GM12801 (cell line): ENCODE data around the gene HMBS.

Experiments
- CTCF ChIP-seq: IDR thresholded peaks from one replicate; pipeline ENCODE4 v1.5.1; 2011; ENCODE audit warnings: control low read depth; ENCODE audit not compliant: insufficient read length; ENCODE audit errors: extremely low read depth

Gene HMBS

DNA sequence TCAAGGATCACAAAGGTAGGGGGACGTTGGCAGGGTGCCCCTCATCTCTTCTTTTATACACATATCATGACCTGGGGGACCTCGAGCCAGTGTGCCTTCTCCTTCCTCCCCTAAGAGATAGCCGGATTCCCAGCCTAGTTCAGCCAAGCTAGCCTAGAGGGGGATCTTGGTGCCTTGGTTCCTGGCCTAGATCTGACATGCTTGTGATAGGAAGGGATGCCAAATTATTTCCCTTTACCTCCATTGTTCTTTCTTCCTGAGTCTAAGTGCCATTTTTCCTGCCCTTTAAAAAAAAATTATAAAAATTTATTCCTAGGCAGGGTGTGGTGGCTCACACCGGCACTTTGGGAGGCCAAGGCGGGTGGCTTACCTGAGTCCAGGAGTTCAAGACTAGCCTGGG, 29.7 kb downstream of the HMBS start:
- no peak for TF ChIP-seq CTCF

DNA sequence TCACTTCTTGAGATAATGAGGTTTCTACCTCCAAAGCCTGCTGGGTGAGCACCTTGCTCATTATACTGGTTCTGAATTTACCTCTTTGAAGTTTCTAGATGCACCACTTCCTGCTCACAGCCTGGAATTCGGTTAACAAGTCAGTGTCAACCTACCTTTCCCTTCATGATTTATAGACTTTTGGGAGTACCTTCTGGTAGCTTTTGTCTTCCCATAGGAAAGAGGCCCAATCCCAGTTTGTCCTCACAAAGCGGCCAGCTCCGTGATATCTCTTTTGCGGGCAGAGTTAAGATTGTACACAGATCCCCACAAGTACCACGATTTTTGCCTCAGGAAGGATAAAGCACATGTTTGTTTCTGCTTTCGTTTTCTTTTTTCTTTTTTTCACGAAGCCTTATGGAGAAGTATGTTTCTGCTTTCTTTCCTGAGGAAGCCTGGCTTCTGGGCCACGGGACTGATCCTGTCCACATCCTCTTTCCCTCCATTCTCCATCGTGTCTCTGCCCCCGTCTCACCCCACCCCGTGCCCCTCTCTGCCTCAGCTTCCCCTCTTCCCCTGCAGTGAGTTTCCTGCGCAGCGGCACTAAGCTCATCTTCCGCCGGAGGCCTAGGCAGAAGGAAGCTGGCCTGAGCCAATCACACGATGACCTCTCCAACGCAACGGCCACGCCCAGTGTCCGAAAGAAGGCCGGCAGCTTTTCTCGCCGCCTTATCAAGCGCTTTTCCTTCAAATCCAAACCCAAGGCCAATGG, 31.0 kb downstream of the HMBS start:
- TF ChIP-seq CTCF: no peak

DNA sequence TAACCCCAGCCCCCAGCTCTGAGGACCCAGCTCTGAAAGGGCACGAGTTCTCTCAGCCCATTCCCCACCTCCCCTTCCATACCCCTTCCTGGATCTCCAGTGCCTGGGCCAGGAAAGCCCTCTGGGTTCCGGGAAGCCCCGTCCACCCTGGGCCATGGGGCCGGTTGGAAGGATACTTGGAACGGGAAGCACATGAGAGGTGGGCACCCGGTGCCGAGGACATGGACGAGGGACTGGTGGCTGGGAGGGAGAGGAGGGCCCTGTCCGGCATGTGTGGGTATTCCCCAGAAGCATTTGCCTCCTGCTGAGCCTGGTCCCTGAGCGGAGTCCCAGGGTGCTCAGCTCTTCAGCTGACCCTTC, 31.5 kb downstream of the HMBS start:
- no peak for TF ChIP-seq CTCF

DNA sequence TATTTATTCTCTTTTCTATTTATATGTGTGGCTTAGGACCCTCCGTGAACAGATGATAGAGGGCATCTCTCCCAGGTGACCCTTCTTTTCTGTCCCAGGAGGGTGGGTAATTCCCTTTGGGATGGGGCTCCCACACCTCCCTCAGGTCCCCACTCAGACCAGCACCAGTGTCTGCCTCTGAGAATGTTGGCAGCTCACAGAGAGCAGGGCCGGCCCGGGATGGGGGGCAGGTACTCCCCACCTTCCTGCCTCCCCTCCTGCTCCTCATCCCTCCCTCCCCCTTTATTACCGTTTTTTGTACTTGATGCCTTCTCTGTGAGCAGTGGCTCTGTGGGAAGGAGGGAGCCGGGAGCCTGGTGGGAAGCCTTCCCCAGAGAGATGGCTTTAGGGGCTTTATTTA, 31.9 kb downstream of the HMBS start:
- TF ChIP-seq CTCF: no peak

GRCh38 chr11:119117004-119117706, 32.5 kb downstream of the HMBS start:
- no peak for TF ChIP-seq CTCF

DNA sequence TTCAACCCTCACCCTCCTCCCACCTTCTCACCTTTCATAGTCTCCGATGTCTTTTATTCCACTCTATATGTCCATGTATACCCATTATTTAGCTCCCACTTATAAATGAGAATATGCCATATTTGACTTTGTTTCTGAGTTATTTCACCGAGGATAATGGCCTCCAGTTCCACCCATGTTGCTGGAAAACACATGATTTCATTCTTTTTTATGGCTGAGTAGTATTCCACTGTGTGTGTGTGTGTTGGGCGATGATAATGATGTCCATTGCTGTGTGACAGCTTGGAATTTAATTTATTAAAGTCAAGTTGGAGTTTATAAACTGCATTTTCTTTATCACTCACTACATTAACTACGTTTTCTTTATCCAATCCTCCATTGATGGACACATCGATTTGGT, 33.5 kb downstream of the HMBS start:
- TF ChIP-seq CTCF: no peak

GRCh38 chr11:119118946-119119345, 34.3 kb downstream of the HMBS start:
- TF ChIP-seq CTCF: no peak
